Suprapubic skin (tissue), 4 donors: ENCODE results near the gene KRTAP4-16.

Experiments
- EP300 ChIP-seq: sonication (generic); formaldehyde crosslinking; IDR thresholded peaks from one replicate; pipeline ENCODE4 v1.6.1; 2017; ENCODE audit warnings: antibody characterized with exemption
- POLR2A ChIP-seq, 2 donors: fragments of 450-650 bp; IDR thresholded peaks; one replicate each; pipeline ENCODE4 v1.6.1; 2017; ENCODE audit warnings: antibody characterized with exemption in 2 of 2, mild to moderate bottlenecking in 2 of 2, moderate library complexity in 2 of 2
- POLR2AphosphoS5 ChIP-seq, 3 donors: sonication (generic); formaldehyde crosslinking; IDR thresholded peaks; one replicate each; pipeline ENCODE4 v1.6.1; 2017; ENCODE audit warnings: antibody characterized with exemption in 3 of 3
- TF ChIP-seq, protein P1 (sequence below), 2 donors: fragments of 200-600 bp in 1 of 2; fragments of 450-650 bp in 1 of 2; sonication (generic) in 1 of 2; IDR thresholded peaks; one replicate each; pipeline ENCODE4 v1.5.1; 2016 to 2019; ENCODE audit warnings: antibody characterized with exemption in 2 of 2, mild to moderate bottlenecking in 1 of 2, moderate library complexity in 1 of 2

DNA sequence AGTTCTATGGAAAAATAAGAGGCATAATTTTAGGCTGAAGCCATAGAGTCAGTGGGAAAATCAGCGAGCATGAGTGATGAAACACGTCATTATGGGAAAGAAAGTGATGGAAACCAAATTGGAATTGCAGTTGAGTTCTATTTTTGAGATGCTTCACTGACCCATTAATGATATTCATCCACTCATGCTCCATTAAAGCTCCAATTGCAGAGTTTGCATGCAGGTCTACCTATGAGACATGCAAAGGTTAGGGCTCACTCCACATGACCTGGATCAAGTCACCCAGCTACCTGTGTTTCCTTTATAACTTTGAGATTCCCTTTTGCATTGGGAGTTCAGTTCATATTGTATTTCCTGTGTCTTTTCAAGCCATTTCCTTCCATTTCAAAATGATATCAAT, 28.3 kb downstream of the KRTAP4-16 start:
- TF ChIP-seq, protein P1, sequence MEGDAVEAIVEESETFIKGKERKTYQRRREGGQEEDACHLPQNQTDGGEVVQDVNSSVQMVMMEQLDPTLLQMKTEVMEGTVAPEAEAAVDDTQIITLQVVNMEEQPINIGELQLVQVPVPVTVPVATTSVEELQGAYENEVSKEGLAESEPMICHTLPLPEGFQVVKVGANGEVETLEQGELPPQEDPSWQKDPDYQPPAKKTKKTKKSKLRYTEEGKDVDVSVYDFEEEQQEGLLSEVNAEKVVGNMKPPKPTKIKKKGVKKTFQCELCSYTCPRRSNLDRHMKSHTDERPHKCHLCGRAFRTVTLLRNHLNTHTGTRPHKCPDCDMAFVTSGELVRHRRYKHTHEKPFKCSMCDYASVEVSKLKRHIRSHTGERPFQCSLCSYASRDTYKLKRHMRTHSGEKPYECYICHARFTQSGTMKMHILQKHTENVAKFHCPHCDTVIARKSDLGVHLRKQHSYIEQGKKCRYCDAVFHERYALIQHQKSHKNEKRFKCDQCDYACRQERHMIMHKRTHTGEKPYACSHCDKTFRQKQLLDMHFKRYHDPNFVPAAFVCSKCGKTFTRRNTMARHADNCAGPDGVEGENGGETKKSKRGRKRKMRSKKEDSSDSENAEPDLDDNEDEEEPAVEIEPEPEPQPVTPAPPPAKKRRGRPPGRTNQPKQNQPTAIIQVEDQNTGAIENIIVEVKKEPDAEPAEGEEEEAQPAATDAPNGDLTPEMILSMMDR (IDR thresholded peaks at IDR 0.05) = no peak
- TF ChIP-seq POLR2AphosphoS5 (IDR thresholded peaks at IDR 0.05) (no peak), EP300 (no peak), POLR2A (IDR thresholded peaks at IDR 0.05) (no peak)
